ENCODE results near the gene AMPH. TPM values are rescaled to one million over a fixed set of nuclear protein-coding genes. Genes with fewer than 3 reads are reported as not detected.

The AMPH gene
- total RNA-seq, 1 experiment from 2014 or later, result 9.0 TPM

- peaks cover 9% of the 10 kb centered on the region; the same call in 1 of the 2 replicates for H3K9me3 Mint-ChIP-seq
Measured at GRCh38 chr7:38563741-38564140, 67.4 kb downstream of the AMPH start.

GRCh38 chr7:38561166-38561565 lies 70.0 kb downstream of the AMPH start:
- ChIA-PET POLR2A (no interaction called here), CTCF (interaction anchor here (1.0 kb wide), 1 partner anchor 70 kb away, joined by 3 read pairs; the partner anchor contains the start of gene AMPH)
- H3K27ac Mint-ChIP-seq, result no peak overlapping the region
- ATAC-seq (no peak), DNase-seq (ENCODE audit: low spot score) (no peak)
- no peak overlapping the region for H3K4me3 Mint-ChIP-seq
- H3K36me3 Mint-ChIP-seq, result no peaks in the 10 kb centered on the region
- TF ChIP-seq ZSCAN18 (CRISPR knock-in tag; IDR thresholded peaks at IDR 0.05) (no peak), GTF2I (CRISPR knock-in tag; conservative IDR thresholded peaks at IDR 0.05) (no peak), E2F5 (CRISPR knock-in tag; IDR thresholded peaks at IDR 0.05) (no peak), E2F4 (CRISPR knock-in tag; IDR thresholded peaks at IDR 0.05; ENCODE audit: borderline replicate concordance, low read depth) (no peak), ZNF396 (CRISPR knock-in tag; IDR thresholded peaks at IDR 0.05; ENCODE audit: borderline replicate concordance) (no peak), MXD4 (CRISPR knock-in tag; IDR thresholded peaks at IDR 0.05; ENCODE audit: borderline replicate concordance) (no peak), MAX (CRISPR knock-in tag; IDR thresholded peaks at IDR 0.05) (no peak), CDX4 (CRISPR knock-in tag; IDR thresholded peaks at IDR 0.05; ENCODE audit: borderline replicate concordance) (no peak), IRF2 (CRISPR knock-in tag; IDR thresholded peaks at IDR 0.05; ENCODE audit: borderline replicate concordance, low read depth) (no peak), ZMAT4 (CRISPR knock-in tag; IDR thresholded peaks at IDR 0.05) (no peak), TEAD1 (CRISPR knock-in tag; IDR thresholded peaks at IDR 0.05) (no peak), NFE2L1 (CRISPR knock-in tag; IDR thresholded peaks at IDR 0.05) (no peak), ZNF532 (CRISPR knock-in tag; IDR thresholded peaks at IDR 0.05; ENCODE audit: borderline replicate concordance) (no peak), PREB (CRISPR knock-in tag; IDR thresholded peaks at IDR 0.05; ENCODE audit: borderline replicate concordance) (no peak), ZNF416 (CRISPR knock-in tag; IDR thresholded peaks at IDR 0.05) (no peak), ZNF121 (CRISPR knock-in tag; IDR thresholded peaks at IDR 0.05) (no peak), ZNF423 (CRISPR knock-in tag; IDR thresholded peaks at IDR 0.05) (no peak)
- H3K27me3 Mint-ChIP-seq (ENCODE audit: low read depth), result no peaks in the 10 kb centered on the region; the same call in 1 of the 2 replicates
- H3K4me1 Mint-ChIP-seq, result peaks cover 7% of the 10 kb centered on the region
- peaks cover 8% of the 10 kb centered on the region; the same call in 1 of the 2 replicates for H3K9me3 Mint-ChIP-seq

More at GRCh38 chr7:38563741-38564140, 67.4 kb downstream of the AMPH start:
- no peak for ATAC-seq
- ChIA-PET POLR2A (no interaction called here), CTCF (no interaction called here)
- Mint-ChIP-seq H3K36me3 (no peaks in the 10 kb centered on the region), H3K27me3 (ENCODE audit: low read depth) (no peaks in the 10 kb centered on the region; the same call in 1 of the 2 replicates), H3K27ac (no peak overlapping the region), H3K4me3 (no peak overlapping the region), H3K4me1 (peaks cover 7% of the 10 kb centered on the region)
- DNase-seq (ENCODE audit: low spot score), result no peak
- no peak for TF ChIP-seq JAZF1 (CRISPR knock-in tag; IDR thresholded peaks at IDR 0.05)
- TF ChIP-seq FOXP1 (CRISPR knock-in tag; IDR thresholded peaks at IDR 0.05; ENCODE audit: borderline replicate concordance), result no peak
- no peak for TF ChIP-seq ELF4 (CRISPR knock-in tag; IDR thresholded peaks at IDR 0.05; ENCODE audit: low read depth)
